Gastroesophageal sphincter (tissue), 4 donors: Measurements from ENCODE around the gene PRPS1L1. TPM values are rescaled to one million over a fixed set of nuclear protein-coding genes. Genes with fewer than 3 reads are reported as not detected.

Source experiments
- ATAC-seq: fragments of 150-250 bp; one replicate; pipeline ENCODE4 v1.9.1; 2016; ENCODE audit warnings: mild to moderate bottlenecking, moderate library complexity
- H3K27ac ChIP-seq, 4 donors: fragments of 200-600 bp; sonication (generic) in 3 of 4; 1 replicate in 3 of 4; 2 replicates in 1 of 4; pipeline ENCODE4 v1.5.1; 2016 to 2019
- H3K27me3 ChIP-seq: fragments of 200-600 bp; sonication (generic); one replicate; pipeline ENCODE4 v1.5.1; 2019
- H3K36me3 ChIP-seq, 2 donors: fragments of 200-600 bp; sonication (generic); one replicate each; pipeline ENCODE4 v1.5.1; 2019; ENCODE audit warnings: control low read depth in 1 of 2
- H3K4me1 ChIP-seq, 3 donors: fragments of 200-600 bp; sonication (generic); 1 replicate in 2 of 3; 2 replicates in 1 of 3; pipeline ENCODE4 v1.5.1; 2016 to 2019; ENCODE audit warnings: control low read depth in 2 of 3
- H3K4me3 ChIP-seq, 2 donors: fragments of 200-600 bp; sonication (generic); one replicate each; pipeline ENCODE4 v1.5.1; 2019; ENCODE audit warnings: mild to moderate bottlenecking in 1 of 2, moderate library complexity in 1 of 2
- H3K9me3 ChIP-seq, 3 donors: fragments of 200-600 bp; sonication (generic); one replicate each; pipeline ENCODE4 v1.5.1; 2017 to 2019; ENCODE audit warnings: control low read depth in 2 of 3
- CTCF ChIP-seq, 4 experiments: fragments of 200-600 bp in 2 of 4; fragments of 450-650 bp in 2 of 4; sonication (generic) in 1 of 4; IDR thresholded peaks; one replicate each; pipeline ENCODE4 v1.5.1; 2017 to 2019; ENCODE audit warnings: antibody characterized with exemption in 4 of 4, mild to moderate bottlenecking in 2 of 4, moderate library complexity in 2 of 4
- EP300 ChIP-seq: sonication (generic); formaldehyde crosslinking; IDR thresholded peaks from one replicate; pipeline ENCODE4 v1.6.1; 2017; ENCODE audit warnings: antibody characterized with exemption, mild to moderate bottlenecking
- POLR2A ChIP-seq, 2 donors: fragments of 450-650 bp; IDR thresholded peaks; one replicate each; pipeline ENCODE4 v1.6.1; 2017; ENCODE audit warnings: antibody characterized with exemption in 2 of 2, mild to moderate bottlenecking in 2 of 2, moderate library complexity in 1 of 2
- POLR2AphosphoS5 ChIP-seq: sonication (generic); formaldehyde crosslinking; IDR thresholded peaks from one replicate; pipeline ENCODE4 v1.6.1; 2017; ENCODE audit warnings: antibody characterized with exemption
- WGBS, 2 donors: methylation state at CpG; one replicate each; pipeline ENCODE4 v1.1.5; 2018; ENCODE audit warnings: low coverage in 1 of 2; 5-methylcytosine and 5-hydroxymethylcytosine counted together
- total RNA-seq, 4 donors: library from RNA; depleted of rRNA; stranded (reverse); fragments of >200 nt; gene quantifications; one replicate each; pipeline ENCODE4 v1.1.0, GENCODE V29; 2016

Gene PRPS1L1
- total RNA-seq, 4 donors from 2014 or later: not detected

DNA sequence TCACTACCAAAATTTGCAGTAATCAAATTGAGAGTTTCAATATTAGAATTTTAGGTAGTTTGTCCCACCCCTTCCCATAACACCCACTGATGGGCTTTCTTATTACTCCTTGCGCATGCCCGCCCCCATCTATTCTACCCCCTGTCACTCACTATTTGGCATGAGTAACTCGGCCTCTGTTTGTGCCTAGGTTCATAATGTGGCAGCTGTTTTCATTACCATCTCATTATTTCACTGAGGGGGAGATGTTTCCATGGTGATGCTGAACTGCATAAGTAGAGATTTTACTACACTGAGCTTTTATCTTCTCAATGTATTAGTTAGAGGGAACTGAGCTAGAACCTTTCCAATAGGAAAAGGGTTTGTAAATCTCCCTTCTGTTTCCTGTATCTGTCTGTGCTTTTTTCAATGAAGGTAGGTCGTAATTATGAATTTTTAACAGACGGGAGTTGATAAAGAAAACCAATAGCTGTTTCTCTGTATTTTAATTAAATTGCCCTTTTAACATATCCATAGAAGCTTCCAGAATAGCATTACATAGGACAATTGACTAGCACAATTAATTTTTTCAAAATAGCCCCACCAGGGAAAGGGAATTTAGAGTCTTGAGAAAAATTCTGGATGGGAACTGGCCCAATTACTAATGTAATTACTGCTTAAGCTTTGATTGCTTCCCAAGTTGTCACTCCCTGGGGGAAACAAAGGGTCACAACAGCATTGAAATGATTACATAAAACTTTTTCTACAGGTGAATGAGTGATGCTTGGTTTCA is 33.4 kb downstream of the PRPS1L1 start:
- WGBS, 2 donors: 80 to 82% methylated on average over 2 to 5 of the region's 5 CpGs
- H3K27ac ChIP-seq: no peak overlapping the region
- TF ChIP-seq EP300: no peak
- TF ChIP-seq CTCF (IDR thresholded peaks at IDR 0.05): no peak
- TF ChIP-seq POLR2A (IDR thresholded peaks at IDR 0.05): no peak
- no peaks in the 10 kb centered on the region for H3K4me1 ChIP-seq
- no peak overlapping the region for H3K4me3 ChIP-seq
- no peak for ATAC-seq
- no peaks in the 10 kb centered on the region for H3K36me3 ChIP-seq
- H3K27me3 ChIP-seq: no peaks in the 10 kb centered on the region
- H3K9me3 ChIP-seq: peaks cover 0 to 6% (median 0%) of the 10 kb centered on the region in 3 donors

DNA sequence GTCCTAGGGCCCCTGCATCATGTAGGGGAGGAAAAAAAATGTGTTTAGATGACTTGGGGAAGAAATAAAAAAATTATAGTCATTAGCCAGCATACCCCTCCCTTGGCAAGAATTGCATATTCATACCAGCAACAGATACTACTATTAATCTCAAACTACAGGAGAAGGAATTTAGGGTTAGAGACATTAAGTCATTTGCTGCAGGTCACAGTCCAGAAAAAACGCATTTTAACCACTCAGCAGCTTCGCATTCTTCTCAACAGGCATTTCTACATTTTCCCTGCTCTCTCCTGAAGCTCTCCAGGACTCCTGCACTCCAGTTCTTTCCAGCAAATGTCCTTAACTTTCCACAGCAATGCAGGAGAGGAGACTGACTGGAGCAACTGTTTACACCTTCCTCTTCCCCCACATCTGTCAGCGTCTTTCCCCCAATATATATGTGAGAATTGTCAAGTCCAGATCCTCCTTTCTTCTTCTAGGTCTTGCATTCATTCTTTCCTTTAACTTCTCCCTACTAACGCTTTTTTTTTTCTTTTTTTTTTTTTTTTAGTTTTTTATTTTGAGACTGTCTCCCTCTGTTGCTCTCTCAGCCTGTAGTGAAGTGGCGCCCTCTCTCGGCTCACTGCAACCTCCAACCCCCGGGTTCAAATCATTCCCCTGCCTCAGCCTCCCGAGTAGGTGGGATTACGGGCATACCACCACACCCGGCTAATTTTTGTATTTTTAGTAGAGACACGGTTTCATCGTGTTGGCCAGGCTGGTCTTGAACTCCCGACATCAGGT is 35.6 kb downstream of the PRPS1L1 start:
- H3K4me3 ChIP-seq: no peak overlapping the region
- H3K36me3 ChIP-seq: no peaks in the 10 kb centered on the region
- no peak overlapping the region for H3K27ac ChIP-seq
- TF ChIP-seq CTCF (IDR thresholded peaks at IDR 0.05) (no peak), POLR2A (IDR thresholded peaks at IDR 0.05) (no peak), POLR2AphosphoS5 (no peak), EP300 (no peak)
- WGBS, 2 donors: 52 to 54% methylated on average over 4 to 10 of the region's 13 CpGs
- H3K27me3 ChIP-seq: no peaks in the 10 kb centered on the region
- ATAC-seq: no peak
- no peaks in the 10 kb centered on the region for H3K4me1 ChIP-seq
- no peaks in the 10 kb centered on the region for H3K9me3 ChIP-seq

DNA sequence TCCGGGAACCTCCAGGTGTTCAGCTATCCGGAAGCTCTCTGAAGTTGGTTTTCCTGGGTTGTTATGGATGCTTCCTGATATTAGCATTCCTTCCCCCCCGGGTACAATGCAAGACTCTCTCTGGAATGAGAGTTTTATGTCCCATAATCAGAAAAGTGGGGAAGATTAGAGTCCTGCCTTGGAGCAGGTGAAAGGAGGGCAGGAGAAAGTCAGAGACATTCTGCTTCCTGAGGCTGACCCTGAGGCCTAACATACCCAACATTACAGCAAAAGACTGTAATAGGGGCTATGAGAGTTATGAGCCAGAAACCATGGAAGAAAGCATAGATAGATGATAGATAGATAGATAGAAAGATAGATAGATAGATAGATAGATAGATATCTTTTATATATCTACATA is 36.9 kb downstream of the PRPS1L1 start:
- TF ChIP-seq CTCF (IDR thresholded peaks at IDR 0.05) (no peak), EP300 (no peak), POLR2A (IDR thresholded peaks at IDR 0.05) (no peak), POLR2AphosphoS5 (no peak)
- H3K36me3 ChIP-seq: no peaks in the 10 kb centered on the region
- H3K27me3 ChIP-seq: no peaks in the 10 kb centered on the region
- ATAC-seq: no peak
- no peak overlapping the region for H3K4me3 ChIP-seq
- H3K9me3 ChIP-seq: no peaks in the 10 kb centered on the region
- no peaks in the 10 kb centered on the region for H3K4me1 ChIP-seq
- H3K27ac ChIP-seq: no peak overlapping the region
- WGBS, 2 donors: 93 to 100% methylated on average over 3 of the region's 3 CpGs

- Histone ChIP-seq H3K36me3 (no peaks in the 10 kb centered on the region), H3K4me3 (no peak overlapping the region), H3K27me3 (no peaks in the 10 kb centered on the region), H3K27ac (no peak overlapping the region), H3K4me1 (no peaks in the 10 kb centered on the region), H3K9me3 (no peaks in the 10 kb centered on the region)
- 73 to 88% methylated on average over 2 to 5 of the region's 5 CpGs for WGBS, 2 donors
- no peak for TF ChIP-seq CTCF (IDR thresholded peaks at IDR 0.05)
- TF ChIP-seq POLR2AphosphoS5: no peak
- no peak for TF ChIP-seq POLR2A (IDR thresholded peaks at IDR 0.05)
- no peak for TF ChIP-seq EP300
- ATAC-seq: no peak
Observed at GRCh38 chr7:17989546-17989945, 38.1 kb downstream of the PRPS1L1 start.

- TF ChIP-seq POLR2AphosphoS5 (no peak), CTCF (IDR thresholded peaks at IDR 0.05) (no peak), EP300 (no peak), POLR2A (IDR thresholded peaks at IDR 0.05) (no peak)
- ATAC-seq: no peak
- 92 to 96% methylated on average over 3 to 5 of the region's 6 CpGs for WGBS, 2 donors
- Histone ChIP-seq H3K27ac (no peak overlapping the region), H3K27me3 (no peaks in the 10 kb centered on the region), H3K4me3 (no peak overlapping the region), H3K9me3 (no peaks in the 10 kb centered on the region), H3K36me3 (no peaks in the 10 kb centered on the region), H3K4me1 (no peaks in the 10 kb centered on the region)
Observed at GRCh38 chr7:17988858-17989257, 38.8 kb downstream of the PRPS1L1 start.
